GM18507 (cell line): ENCODE data around the gene RBM47.
"Not testable (repeated sequence)": the region's sequence is repeated elsewhere in the genome, so short reads cannot be mapped to it uniquely, and the experiment has no call there.

Experiments used
- DNase-seq: peaks from one replicate; pipeline ENCODE4 v3.0.0; 2011; ENCODE audit warnings: low read depth; ENCODE audit not compliant: insufficient read length; ENCODE audit errors: extremely low spot score
- FAIRE-seq: peaks from 2 replicates; lab custom pipeline; 2011; peaks lifted over from hg19 to GRCh38; lab: Jason Lieb, UNC

Gene RBM47

DNA sequence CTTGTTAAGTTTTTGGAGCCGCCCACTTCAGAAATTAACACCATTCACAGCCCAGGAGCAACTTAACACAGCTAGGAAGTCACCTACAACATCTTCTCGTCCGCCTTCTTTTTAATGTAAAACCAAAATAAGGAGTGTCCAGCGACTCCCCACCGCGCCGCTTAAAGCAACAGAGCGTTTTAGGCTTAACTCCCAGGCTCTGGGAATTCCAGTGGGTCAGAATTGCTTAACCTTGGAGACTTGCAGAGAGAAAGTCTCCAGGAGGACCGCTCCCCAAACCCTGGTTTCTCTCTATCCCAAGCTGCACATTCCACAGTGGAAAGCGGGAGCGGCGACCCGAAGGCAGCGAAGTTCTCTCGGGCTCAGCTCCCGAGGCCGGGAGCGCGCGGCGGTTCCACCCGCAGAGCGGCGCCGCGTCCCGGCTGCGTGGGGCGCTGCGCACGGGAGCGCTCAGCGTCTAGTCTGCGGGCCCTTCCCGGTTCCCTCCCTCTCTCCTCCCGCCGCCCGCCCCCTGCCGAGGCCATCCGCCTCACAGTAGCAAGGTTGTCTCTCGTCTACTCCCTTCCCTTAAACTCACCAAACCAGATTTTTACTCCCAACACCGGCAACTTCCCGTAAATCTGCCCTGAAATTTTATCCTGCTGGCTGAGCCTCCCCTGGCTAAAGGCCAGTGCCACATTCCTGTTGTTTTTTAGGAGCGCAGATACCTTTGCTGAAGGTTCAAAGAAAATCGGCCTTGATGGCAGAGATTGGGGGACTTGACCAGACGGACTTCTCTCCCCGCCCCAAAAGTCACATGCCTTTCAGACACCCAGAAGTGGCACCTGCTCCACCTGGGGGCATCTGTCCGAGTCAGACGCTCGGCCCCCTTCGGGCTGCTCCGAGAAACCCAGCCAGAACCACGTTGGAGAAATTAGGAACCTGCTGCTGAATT lies at the start of gene RBM47:
RBM47 (minus strand) TSS at position 464 of the 934 bp plus-strand sequence. CDS start 190,971 bp downstream, outside the sequence.
- FAIRE-seq, result peak; percentile 80
- no peak for DNase-seq

DNA sequence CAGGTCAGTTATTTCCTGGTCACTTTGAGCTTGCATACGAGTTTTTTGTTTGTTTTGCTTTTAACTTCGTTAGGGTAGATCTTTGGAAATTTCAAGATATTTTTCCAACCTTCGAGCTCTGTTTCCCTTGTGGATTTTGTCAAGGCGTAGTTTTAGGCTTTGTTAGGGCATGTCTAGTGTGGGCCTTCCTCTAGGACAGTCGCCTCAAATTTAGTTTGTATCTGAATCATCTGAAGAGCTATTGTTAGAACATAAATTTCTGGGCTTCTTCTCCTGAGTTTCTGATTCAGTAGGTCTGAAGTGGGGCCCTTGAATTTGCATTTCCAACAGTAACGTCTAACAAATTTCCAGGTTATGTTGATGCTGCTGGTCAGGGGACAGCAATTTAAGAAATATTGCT lies 48.8 kb upstream of the RBM47 start:
- no peak for DNase-seq

DNA sequence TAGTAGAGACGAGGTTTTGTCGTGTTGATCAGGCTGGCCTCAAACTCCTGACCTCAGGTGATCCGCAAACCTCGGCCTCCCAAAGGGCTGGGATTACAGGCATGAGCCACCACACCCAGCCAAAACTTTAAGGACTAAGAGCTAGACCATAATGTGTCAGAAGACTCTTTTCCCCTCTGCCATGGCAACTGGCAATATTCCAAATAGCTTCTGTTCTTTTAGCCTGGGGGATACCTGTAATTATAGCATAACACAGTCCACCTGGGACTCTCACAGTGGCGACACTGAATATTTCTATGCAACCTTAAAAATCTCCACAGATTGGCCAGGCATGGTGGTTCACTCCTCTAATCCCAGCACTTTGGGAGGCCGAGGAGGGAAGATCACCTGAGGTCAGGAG lies 45.5 kb upstream of the RBM47 start:
- FAIRE-seq (no peak), DNase-seq (no peak)

More for the DNA sequence above, 48.8 kb upstream of the RBM47 start:
- no peak for FAIRE-seq

DNA sequence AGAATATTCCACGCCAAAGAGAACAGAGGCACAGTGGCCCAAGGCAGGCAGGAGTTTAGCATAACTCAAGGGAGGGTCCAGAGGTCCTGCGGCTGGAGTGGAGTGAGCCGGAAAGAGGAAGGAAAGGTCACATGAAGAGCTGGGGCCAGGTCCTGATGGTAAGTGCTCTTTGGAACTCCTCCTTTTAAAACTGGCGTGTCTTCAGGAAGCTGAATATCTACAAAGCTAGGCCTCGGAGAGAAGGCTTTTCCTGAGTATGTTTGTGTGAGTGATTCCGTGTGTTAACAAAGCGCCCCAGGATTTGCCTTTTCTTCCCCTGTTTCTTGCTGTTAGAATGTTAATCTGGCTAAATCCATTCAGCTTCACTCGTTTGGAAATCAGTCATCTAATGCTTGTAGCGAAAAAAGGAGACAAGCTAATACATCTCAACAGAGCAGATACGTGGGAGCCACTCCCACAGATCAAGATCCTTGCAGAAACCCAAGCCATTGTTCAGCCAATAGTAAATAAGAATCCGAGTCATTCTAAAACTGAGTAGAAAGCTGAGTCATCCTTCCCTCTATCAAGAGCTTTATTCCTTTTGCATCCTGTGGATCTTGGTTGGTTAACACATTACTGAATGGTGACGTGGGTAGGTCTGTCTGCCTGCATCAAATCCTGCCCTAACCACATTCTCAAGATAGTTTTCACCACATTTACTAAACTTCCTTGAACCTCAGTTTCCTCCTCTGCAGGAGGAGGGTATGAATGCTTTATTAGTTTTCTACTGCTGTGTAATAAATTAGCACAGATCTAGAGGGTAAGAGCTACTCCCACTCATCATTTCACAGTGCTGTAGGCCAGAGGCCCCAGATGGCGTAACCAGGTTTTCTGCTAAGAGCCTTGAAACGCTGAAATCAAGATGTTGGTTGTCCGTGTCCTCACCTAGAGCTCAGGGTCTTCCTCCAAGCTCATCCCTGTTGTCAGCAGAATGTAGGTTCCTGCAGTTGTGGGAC lies 43.2 kb upstream of the RBM47 start:
- FAIRE-seq, result peak; percentile 98
- peak; percentile 39 for DNase-seq

GRCh38 chr4:40669504-40669903 lies 39.8 kb upstream of the RBM47 start:
- peak; percentile 81 for FAIRE-seq
- DNase-seq, result no peak

GRCh38 chr4:40665842-40666241 lies 36.2 kb upstream of the RBM47 start:
- no peak for DNase-seq
- FAIRE-seq, result peak; percentile 86

DNA sequence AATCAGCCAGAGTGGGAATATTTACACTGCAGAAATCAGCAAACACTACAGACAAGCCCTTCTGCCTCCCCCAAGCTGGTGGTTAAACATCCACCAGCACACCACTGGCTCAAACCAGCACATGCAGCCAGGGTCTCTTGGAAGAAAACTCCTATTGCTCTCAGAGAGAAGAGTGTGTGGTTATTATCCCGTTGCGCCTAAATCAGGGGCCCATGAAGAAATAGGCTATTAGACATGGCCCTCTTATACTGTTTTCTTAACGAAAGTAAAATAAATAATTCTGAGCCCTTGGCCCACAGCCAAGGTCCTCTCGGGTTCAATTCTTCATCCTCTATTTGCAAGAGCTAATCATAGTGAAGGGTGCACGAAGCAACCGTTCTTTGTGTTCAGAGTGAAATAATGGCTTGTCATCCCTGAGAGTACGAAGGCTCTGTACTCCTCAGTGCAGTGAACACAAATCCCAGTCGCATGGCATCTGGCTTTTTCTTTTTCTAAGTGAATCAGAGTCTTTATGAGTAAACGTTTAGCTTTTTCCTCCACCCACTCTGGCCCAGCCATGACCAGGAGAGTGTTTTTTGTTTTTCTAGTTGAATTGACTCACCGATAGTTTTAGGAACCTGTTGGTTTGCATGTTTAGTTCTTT lies 33.4 kb upstream of the RBM47 start:
- DNase-seq, result no peak
- peak; percentile 80 for FAIRE-seq

- FAIRE-seq (no peak), DNase-seq (no peak)
Observed at GRCh38 chr4:40661803-40662202, 32.1 kb upstream of the RBM47 start.

- peak; percentile 96 for FAIRE-seq
- DNase-seq, result no peak
Observed at GRCh38 chr4:40656201-40656863, 26.7 kb upstream of the RBM47 start.

- FAIRE-seq, result no peak
- DNase-seq, result no peak
Observed at GRCh38 chr4:40651280-40651679, 21.6 kb upstream of the RBM47 start.

DNA sequence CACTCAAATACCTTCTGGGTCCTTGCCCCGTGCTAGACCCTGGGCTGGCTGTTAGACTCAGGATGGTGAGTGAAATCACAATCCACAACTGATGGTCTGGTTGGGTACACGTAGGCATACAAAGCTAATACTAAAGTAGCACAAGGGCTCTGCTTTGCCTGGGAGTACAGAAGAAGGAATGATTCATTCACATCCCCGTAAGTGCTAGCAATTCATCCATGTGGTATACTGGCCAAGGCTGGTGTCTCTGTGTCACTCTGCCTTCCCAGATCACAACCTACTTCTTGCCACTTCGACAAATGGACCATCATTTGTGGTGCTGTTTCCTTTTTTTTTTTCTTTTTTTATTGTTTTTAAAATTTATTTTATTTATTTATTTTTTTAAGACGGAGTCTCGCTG lies 19.7 kb upstream of the RBM47 start:
- no peak for FAIRE-seq
- DNase-seq, result no peak

DNA sequence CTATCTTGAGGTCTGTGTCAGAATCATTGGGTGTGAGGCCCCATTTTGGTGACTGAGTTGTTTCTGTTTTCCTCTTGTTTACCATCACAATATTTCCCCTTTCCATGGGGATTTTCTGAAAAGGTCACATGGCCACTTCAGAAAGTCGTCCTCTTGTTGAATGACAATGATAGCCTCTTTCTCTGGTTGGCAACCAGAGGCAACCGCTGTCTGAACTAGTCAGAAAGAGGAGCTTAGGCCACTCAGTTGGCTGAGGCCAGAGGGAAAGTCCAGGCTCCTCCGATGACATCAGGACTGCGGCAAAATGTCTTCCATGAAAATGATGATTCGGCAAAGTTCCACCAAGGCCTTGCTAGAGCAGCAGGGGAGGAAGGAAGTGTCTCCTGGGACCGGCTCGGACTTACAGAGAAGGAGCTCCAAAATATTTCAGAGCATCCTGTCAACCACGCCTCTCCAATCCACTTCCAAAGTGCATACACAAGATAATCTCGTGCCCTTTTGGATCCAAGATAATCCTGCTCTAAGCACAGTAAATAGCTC lies 19.1 kb upstream of the RBM47 start:
- DNase-seq (no peak), FAIRE-seq (no peak)

- FAIRE-seq, result no peak
- no peak for DNase-seq
Observed at GRCh38 chr4:40648131-40648530, 18.5 kb upstream of the RBM47 start.

DNA sequence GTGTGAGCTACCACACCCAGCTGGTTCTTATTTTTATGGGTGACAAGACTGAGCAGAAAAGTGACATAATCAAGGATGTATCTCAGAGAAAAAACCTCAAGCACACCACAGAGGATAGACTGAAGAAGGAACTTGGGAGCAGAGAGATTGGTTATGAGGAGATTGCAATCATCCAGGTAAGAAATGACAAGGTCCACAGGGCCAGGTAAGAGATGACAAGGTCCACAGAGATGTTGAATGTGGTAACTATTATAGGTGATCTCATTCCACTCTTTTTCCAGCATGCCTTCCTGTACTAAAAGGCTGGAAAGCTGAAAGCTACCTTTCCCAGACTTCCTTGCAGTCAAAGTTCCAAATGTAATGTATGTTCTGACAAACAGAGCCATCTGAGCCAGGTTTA lies 15.9 kb upstream of the RBM47 start:
- DNase-seq, result no peak
- FAIRE-seq, result no peak

- DNase-seq, result no peak
- no peak for FAIRE-seq
Observed at GRCh38 chr4:40632080-40632479, 2.4 kb upstream of the RBM47 start.

DNA sequence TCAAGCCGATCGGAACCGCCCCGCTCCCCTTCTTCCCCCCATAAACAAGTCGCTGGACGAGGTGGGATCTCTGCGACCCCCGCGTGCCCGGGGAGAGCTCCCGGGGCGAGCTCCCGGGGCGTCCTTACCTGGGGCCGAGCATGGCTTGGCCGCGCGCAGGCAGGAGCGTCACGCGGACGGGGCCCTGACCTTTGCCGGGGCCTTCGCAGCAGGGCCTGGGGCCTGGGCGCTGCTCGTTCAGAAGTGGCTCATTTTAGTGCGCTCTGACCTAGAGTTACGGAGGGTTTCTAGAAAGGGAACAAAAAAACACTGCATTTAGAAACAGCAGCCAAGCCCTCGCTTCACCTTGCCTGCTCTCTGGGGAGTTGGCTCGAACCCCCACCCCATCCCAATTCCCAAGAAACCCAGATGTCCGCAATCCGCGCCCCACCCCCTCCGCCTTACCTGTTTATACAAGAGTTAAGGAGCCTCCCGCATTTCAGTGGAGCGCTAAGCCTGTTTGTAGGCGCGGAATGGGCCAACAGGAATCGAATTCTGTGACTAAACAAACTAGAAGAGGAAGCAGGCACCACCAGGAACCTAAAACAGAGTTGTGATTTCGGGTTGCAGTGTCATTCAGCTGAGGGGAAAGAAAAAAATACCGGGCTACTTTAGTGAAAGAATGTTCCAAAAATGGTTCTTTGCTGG lies 814 bp upstream of the RBM47 start:
- DNase-seq (no peak), FAIRE-seq (peak; percentile 93)

- no peak for FAIRE-seq
- DNase-seq, result no peak
Observed at GRCh38 chr4:40628888-40629287, 776 bp downstream of the RBM47 start.

GRCh38 chr4:40628407-40628806 lies 1.3 kb downstream of the RBM47 start:
- peak; percentile 74 for FAIRE-seq
- DNase-seq, result not testable (repeated sequence)
